ENCODE data around the gene HBZ. TPM values are rescaled to one million over a fixed set of nuclear protein-coding genes. Genes with fewer than 3 reads are reported as not detected.

HBZ gene
- total and polyA plus RNA-seq, 4 donors: 0.09 to 9.2 (median 0.37) TPM; not detected in 1

DNA sequence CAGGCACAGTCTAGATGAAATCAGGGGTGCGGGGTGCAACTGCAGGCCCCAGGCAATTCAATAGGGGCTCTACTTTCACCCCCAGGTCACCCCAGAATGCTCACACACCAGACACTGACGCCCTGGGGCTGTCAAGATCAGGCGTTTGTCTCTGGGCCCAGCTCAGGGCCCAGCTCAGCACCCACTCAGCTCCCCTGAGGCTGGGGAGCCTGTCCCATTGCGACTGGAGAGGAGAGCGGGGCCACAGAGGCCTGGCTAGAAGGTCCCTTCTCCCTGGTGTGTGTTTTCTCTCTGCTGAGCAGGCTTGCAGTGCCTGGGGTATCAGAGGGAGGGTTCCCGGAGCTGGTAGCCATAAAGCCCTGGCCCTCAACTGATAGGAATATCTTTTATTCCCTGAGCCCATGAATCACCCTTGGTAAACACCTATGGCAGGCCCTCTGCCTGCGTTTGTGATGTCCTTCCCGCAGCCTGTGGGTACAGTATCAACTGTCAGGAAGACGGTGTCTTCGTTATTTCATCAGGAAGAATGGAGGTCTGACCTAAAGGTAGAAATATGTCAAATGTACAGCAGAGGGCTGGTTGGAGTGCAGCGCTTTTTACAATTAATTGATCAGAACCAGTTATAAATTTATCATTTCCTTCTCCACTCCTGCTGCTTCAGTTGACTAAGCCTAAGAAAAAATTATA lies 25.7 kb downstream of the HBZ start:
- WGBS, 2 donors: 66 to 67% methylated on average over 11 of the region's 11 CpGs
- DNase-seq: no peak
- no peak overlapping the region for H3K9ac ChIP-seq (ENCODE audit: insufficient read depth in 1 of 2, low read length in 2 of 2)

DNA sequence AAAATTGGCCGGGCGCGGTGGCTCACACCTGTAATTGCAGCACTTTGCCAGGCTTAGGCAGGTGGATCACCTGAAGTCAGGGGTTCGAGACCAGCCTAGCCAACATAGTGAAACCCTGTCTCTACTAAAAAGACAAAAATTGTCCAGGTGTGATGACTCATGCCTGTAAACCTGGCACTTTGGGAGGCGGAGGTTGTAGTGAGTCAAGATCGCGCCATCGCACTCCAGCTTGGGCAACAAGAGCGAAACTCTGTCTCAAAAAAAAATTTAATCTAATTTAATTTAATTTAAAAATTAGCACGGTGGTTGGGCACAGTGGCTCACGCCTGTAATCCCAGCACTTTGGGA lies 26.2 kb downstream of the HBZ start:
- ATAC-seq (ENCODE audit: insufficient read depth, low FRiP score) (no peak), DNase-seq (no peak)
- H3K4me3 ChIP-seq: no peak overlapping the region
- H3K9me3 ChIP-seq (ENCODE audit: control insufficient read depth in 4 of 4, insufficient read depth in 3 of 4, low read length in 3 of 4): peaks cover 0 to 2% (median 0%) of the 10 kb centered on the region in 4 donors
- WGBS, 2 donors: 88% methylated on average over 11 of the region's 11 CpGs
- H3K9ac ChIP-seq (ENCODE audit: insufficient read depth in 1 of 2, low read length in 2 of 2): no peak overlapping the region
- H3K36me3 ChIP-seq (ENCODE audit: control insufficient read depth in 4 of 4, insufficient read depth in 4 of 4, low read length in 4 of 4): no peaks in the 10 kb centered on the region
- H3K27ac ChIP-seq (ENCODE audit: low read depth in 1 of 2, low read length in 1 of 2): no peak overlapping the region
- peaks cover 0 to 14% (median 4%) of the 10 kb centered on the region in 5 donors for H3K4me1 ChIP-seq (ENCODE audit: control insufficient read depth in 5 of 5, insufficient read depth in 5 of 5, low read length in 5 of 5)
- TF ChIP-seq, protein P1, sequence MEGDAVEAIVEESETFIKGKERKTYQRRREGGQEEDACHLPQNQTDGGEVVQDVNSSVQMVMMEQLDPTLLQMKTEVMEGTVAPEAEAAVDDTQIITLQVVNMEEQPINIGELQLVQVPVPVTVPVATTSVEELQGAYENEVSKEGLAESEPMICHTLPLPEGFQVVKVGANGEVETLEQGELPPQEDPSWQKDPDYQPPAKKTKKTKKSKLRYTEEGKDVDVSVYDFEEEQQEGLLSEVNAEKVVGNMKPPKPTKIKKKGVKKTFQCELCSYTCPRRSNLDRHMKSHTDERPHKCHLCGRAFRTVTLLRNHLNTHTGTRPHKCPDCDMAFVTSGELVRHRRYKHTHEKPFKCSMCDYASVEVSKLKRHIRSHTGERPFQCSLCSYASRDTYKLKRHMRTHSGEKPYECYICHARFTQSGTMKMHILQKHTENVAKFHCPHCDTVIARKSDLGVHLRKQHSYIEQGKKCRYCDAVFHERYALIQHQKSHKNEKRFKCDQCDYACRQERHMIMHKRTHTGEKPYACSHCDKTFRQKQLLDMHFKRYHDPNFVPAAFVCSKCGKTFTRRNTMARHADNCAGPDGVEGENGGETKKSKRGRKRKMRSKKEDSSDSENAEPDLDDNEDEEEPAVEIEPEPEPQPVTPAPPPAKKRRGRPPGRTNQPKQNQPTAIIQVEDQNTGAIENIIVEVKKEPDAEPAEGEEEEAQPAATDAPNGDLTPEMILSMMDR (IDR thresholded peaks at IDR 0.05; ENCODE audit: control extremely low read depth, extremely low read depth): no peak
- H3K27me3 ChIP-seq (ENCODE audit: control insufficient read depth in 3 of 3, insufficient read depth in 3 of 3, low read length in 2 of 3): peaks cover 2 to 41% (median 40%) of the 10 kb centered on the region in 3 donors

More for the DNA sequence above, 25.7 kb downstream of the HBZ start:
- Histone ChIP-seq H3K36me3 (ENCODE audit: control insufficient read depth in 4 of 4, insufficient read depth in 4 of 4, low read length in 4 of 4) (no peaks in the 10 kb centered on the region), H3K27me3 (ENCODE audit: control insufficient read depth in 3 of 3, insufficient read depth in 3 of 3, low read length in 2 of 3) (peaks cover 2 to 44% (median 40%) of the 10 kb centered on the region in 3 donors), H3K4me1 (ENCODE audit: control insufficient read depth in 5 of 5, insufficient read depth in 5 of 5, low read length in 5 of 5) (peaks cover 0 to 14% (median 4%) of the 10 kb centered on the region in 5 donors), H3K9me3 (ENCODE audit: control insufficient read depth in 4 of 4, insufficient read depth in 3 of 4, low read length in 3 of 4) (peaks cover 0 to 2% (median 0%) of the 10 kb centered on the region in 4 donors), H3K27ac (ENCODE audit: low read depth in 1 of 2, low read length in 1 of 2) (no peak overlapping the region), H3K4me3 (no peak overlapping the region)
- TF ChIP-seq, protein P1 (IDR thresholded peaks at IDR 0.05; ENCODE audit: control extremely low read depth, extremely low read depth): no peak
- ATAC-seq (ENCODE audit: insufficient read depth, low FRiP score): no peak

GRCh38 chr16:179211-180092 lies 27.0 kb downstream of the HBZ start:
- Histone ChIP-seq H3K4me1 (ENCODE audit: control insufficient read depth in 5 of 5, insufficient read depth in 5 of 5, low read length in 5 of 5) (peaks cover 0 to 14% (median 4%) of the 10 kb centered on the region in 5 donors), H3K9ac (ENCODE audit: insufficient read depth in 1 of 2, low read length in 2 of 2) (no peak overlapping the region), H3K9me3 (ENCODE audit: control insufficient read depth in 4 of 4, insufficient read depth in 3 of 4, low read length in 3 of 4) (peaks cover 0 to 2% (median 0%) of the 10 kb centered on the region in 4 donors), H3K36me3 (ENCODE audit: control insufficient read depth in 4 of 4, insufficient read depth in 4 of 4, low read length in 4 of 4) (no peaks in the 10 kb centered on the region), H3K27ac (ENCODE audit: low read depth in 1 of 2, low read length in 1 of 2) (no peak overlapping the region), H3K4me3 (no peak overlapping the region), H3K27me3 (ENCODE audit: control insufficient read depth in 3 of 3, insufficient read depth in 3 of 3, low read length in 2 of 3) (peaks cover 2 to 40% (median 38%) of the 10 kb centered on the region in 3 donors)
- 79 to 81% methylated on average over 17 of the region's 17 CpGs for WGBS, 2 donors
- ATAC-seq (ENCODE audit: insufficient read depth, low FRiP score) (no peak), DNase-seq (no peak)
- TF ChIP-seq, protein P1 (IDR thresholded peaks at IDR 0.05; ENCODE audit: control extremely low read depth, extremely low read depth): no peak

All from lung (tissue), 12 donors.